ENCODE measurements around the gene TLE6. TPM values are rescaled to one million over a fixed set of nuclear protein-coding genes. Genes with fewer than 3 reads are reported as not detected.

TLE6 gene
- total and polyA plus RNA-seq, 2 of the 8 experiments (the other 6 are each of a cell fraction or from before 2014, with no cell fraction given), result 2.5 to 2.9 TPM

GRCh38 chr19:2978166-2978767 is 903 bp downstream of the TLE6 start:
- no peak for FAIRE-seq
- POLR2A ChIA-PET (ENCODE audit: partially characterized antibody), result interaction anchor here (0.9 to 4.3 kb wide), 6 partner anchors 8 to 80 kb away, joined by 3 to 26 read pairs (median 7); no protein-coding TSS in a partner anchor
- H3K27ac ChIP-seq (ENCODE audit: low read depth, low read length), result no peak overlapping the region
- no peak for TF ChIP-seq SRF (IDR thresholded peaks at IDR 0.05; ENCODE audit: low read depth, low read length)
- TF ChIP-seq GTF2F1 (IDR thresholded peaks at IDR 0.05; ENCODE audit: borderline replicate concordance, low read depth, low read length), result no peak
- TF ChIP-seq TAF7 (optimal IDR thresholded peaks at IDR 0.05; ENCODE audit: borderline replicate concordance, low read depth, low read length), result no peak
- TF ChIP-seq EP300 (IDR thresholded peaks at IDR 0.05; ENCODE audit: borderline replicate concordance in 1 of 2, low read depth in 2 of 2, low read length in 2 of 2), result no peak
- no peak for TF ChIP-seq ZNF274 (IDR thresholded peaks at IDR 0.05; ENCODE audit: borderline replicate concordance, extremely low read depth, low read length)
- TF ChIP-seq JUN (IDR thresholded peaks at IDR 0.05; ENCODE audit: low read depth, low read length), result no peak
- TF ChIP-seq CBX5 (IDR thresholded peaks at IDR 0.05; ENCODE audit: low read depth, low read length), result no peak
- no peak for TF ChIP-seq KDM1A (IDR thresholded peaks at IDR 0.05; ENCODE audit: borderline replicate concordance, low read length)
- no peak for TF ChIP-seq RNF2 (IDR thresholded peaks at IDR 0.05; ENCODE audit: borderline replicate concordance, low read depth, low read length, missing control alignments, poor library complexity, severe bottlenecking)
- TF ChIP-seq TAF1 (IDR thresholded peaks at IDR 0.05; ENCODE audit: low read depth, low read length), result no peak

More at GRCh38 chr19:2978166-2978767, 903 bp downstream of the TLE6 start:
- Histone ChIP-seq H2AK5ac (ENCODE audit: low read depth, low read length) (no peak overlapping the region), H2BK120ac (replicated peaks; ENCODE audit: low read depth, low read length) (no peak overlapping the region), H4K8ac (ENCODE audit: extremely low read depth, insufficient read depth, low read length) (no peak overlapping the region), H2BK5ac (ENCODE audit: low read depth, low read length) (no peak overlapping the region), H3K36me3 (ENCODE audit: control insufficient read depth in 2 of 4, insufficient read depth in 4 of 4, low read length in 3 of 4) (no peaks in the 10 kb centered on the region), H3K27me3 (replicated peaks in 1 of 4; ENCODE audit: control insufficient read depth in 3 of 4, extremely low read depth in 1 of 4, insufficient read depth in 3 of 4, low read length in 3 of 4) (peaks cover 0 to 13% (median 12%) of the 10 kb centered on the region in 4 experiments; a peak in 6 of 7 replicates), H2BK20ac (ENCODE audit: low read length) (no peak overlapping the region), H4K5ac (ENCODE audit: insufficient read length, low read depth, low read length) (no peak overlapping the region), H3K9ac (replicated peaks in 1 of 4; ENCODE audit: extremely low read depth in 1 of 4, low read depth in 3 of 4, low read length in 3 of 4) (no peak overlapping the region), H2AFZ (ENCODE audit: low read length) (no peak overlapping the region), H3K79me1 (ENCODE audit: low read depth, low read length) (no peaks in the 10 kb centered on the region), H3K18ac (ENCODE audit: extremely low read depth, low read length) (no peak overlapping the region; the same call in 1 of the 2 replicates), H3K23ac (ENCODE audit: insufficient read length) (no peak overlapping the region), H3K23me2 (ENCODE audit: low read depth, low read length) (peaks cover 8% of the 10 kb centered on the region; the same call in 1 of the 2 replicates), H4K91ac (replicated peaks; ENCODE audit: insufficient read length, low read length) (no peak overlapping the region), H4K20me1 (replicated peaks in 1 of 2; ENCODE audit: control insufficient read depth in 1 of 2, insufficient read depth in 2 of 2, low read length in 2 of 2) (no peaks in the 10 kb centered on the region), H2BK15ac (ENCODE audit: low read length) (no peak overlapping the region), H3K4me1 (replicated peaks in 1 of 4; ENCODE audit: control insufficient read depth in 3 of 4, insufficient read depth in 4 of 4, low read length in 3 of 4) (peaks cover 0 to 22% (median 15%) of the 10 kb centered on the region in 4 experiments; a peak in 6 of 7 replicates), H3K79me2 (ENCODE audit: control insufficient read depth in 1 of 2, insufficient read depth in 2 of 2, low read length in 2 of 2) (no peaks in the 10 kb centered on the region), H3K14ac (ENCODE audit: insufficient read length) (no peak overlapping the region), H3K56ac (replicated peaks; ENCODE audit: insufficient read length, low read depth, low read length) (no peak overlapping the region), H3K4me2 (ENCODE audit: insufficient read depth in 1 of 2, low read depth in 2 of 2, low read length in 2 of 2) (0 out of 4 replicates have a peak overlapping the region, but pooled peaks have one; percentile 66 to 84), H3K4me3 (ENCODE audit: extremely low read depth in 1 of 4, insufficient read depth in 2 of 4, low read depth in 3 of 4, low read length in 4 of 4) (peak overlapping the region in 1 of 4 experiments; percentile 53; a peak in 1 of 8 replicates), H3K4ac (replicated peaks; ENCODE audit: insufficient read length, low read depth, low read length) (no peak overlapping the region), H2BK12ac (ENCODE audit: low read depth, low read length) (no peak overlapping the region), H3K9me3 (ENCODE audit: insufficient read depth in 2 of 2, low read depth in 1 of 2, low read length in 1 of 2) (no peaks in the 10 kb centered on the region)
- 74% methylated on average over 11 of the region's 11 CpGs; no CpG with 5 or more reads in 1 of the 2 experiments for WGBS, 2 experiments (ENCODE audit: extremely low coverage in 1 of 2, insufficient coverage in 1 of 2, insufficient read length in 1 of 2, insufficient replicate concordance in 2 of 2, low coverage in 1 of 2, low lambda C conversion rate in 2 of 2, missing lambda C conversion rate in 1 of 2)
- CTCF ChIA-PET (ENCODE audit: partially characterized antibody), result interaction anchor here (0.6 to 1.6 kb wide), 5 partner anchors 10 to 326 kb away, joined by 3 to 4 read pairs (median 3); no protein-coding TSS in a partner anchor
- no peak for DNase-seq (ENCODE audit: low read depth in 1 of 2, low spot score in 2 of 2)
